WTC11 (cell line): ENCODE data around the gene GRIK2. TPM values are rescaled to one million over a fixed set of nuclear protein-coding genes. Genes with fewer than 3 reads are reported as not detected.

Experiments
- ATAC-seq: fragments of 200-7000 bp; cut with Tn5 transposase; 2 replicates; pipeline ENCODE4 v1.10.0; 2021; ENCODE audit warnings: mild to moderate bottlenecking, moderate library complexity
- CTCF ChIA-PET: fragments of 300-600 bp; sonication (Branson Sonifier 250); formaldehyde crosslinking; loops from one replicate; lab custom pipeline; 2021; ENCODE audit warnings: antibody characterized with exemption; lab: Charles Lee
- POLR2A ChIA-PET: fragments of 350-600 bp; sonication (Branson Sonifier 250); formaldehyde crosslinking; loops from one replicate; lab custom pipeline; 2021; ENCODE audit warnings: antibody characterized with exemption; lab: Charles Lee
- DNase-seq: peaks from one replicate; pipeline ENCODE4 v3.0.0; 2021; ENCODE audit warnings: low spot score
- H3K27ac Mint-ChIP-seq: 2 replicates; pipeline ENCODE4 v1.8.0; 2021; ENCODE audit warnings: mixed read lengths
- H3K27me3 Mint-ChIP-seq: 2 replicates; pipeline ENCODE4 v1.8.0; 2021; ENCODE audit warnings: low read depth, mild to moderate bottlenecking, moderate library complexity, mixed read lengths
- H3K36me3 Mint-ChIP-seq: 2 replicates; pipeline ENCODE4 v1.8.0; 2021; ENCODE audit warnings: mixed read lengths
- H3K4me1 Mint-ChIP-seq: 2 replicates; pipeline ENCODE4 v1.8.0; 2022; ENCODE audit warnings: mixed read lengths
- H3K4me3 Mint-ChIP-seq: 2 replicates; pipeline ENCODE4 v1.8.0; 2021; ENCODE audit warnings: mild to moderate bottlenecking, moderate library complexity, mixed read lengths
- H3K9me3 Mint-ChIP-seq: 2 replicates; pipeline ENCODE4 v1.8.0; 2021; ENCODE audit warnings: mixed read lengths
- AR ChIP-seq: fragments of 250-450 bp; sonication (Bioruptor Pico); IDR thresholded peaks from 2 replicates; pipeline ENCODE4 v1.9.0; 2021; ENCODE audit warnings: mild to moderate bottlenecking
- ARID4B ChIP-seq: sonication (generic); formaldehyde crosslinking; IDR thresholded peaks from 2 replicates; pipeline ENCODE4 v1.8.0; 2023; ENCODE audit warnings: missing genetic modification reagents, mild to moderate bottlenecking, borderline replicate concordance
- ATF2 ChIP-seq: sonication (generic); formaldehyde crosslinking; IDR thresholded peaks from 2 replicates; pipeline ENCODE4 v1.8.1; 2022; ENCODE audit warnings: low read depth, missing genetic modification reagents, borderline replicate concordance
- ATF3 ChIP-seq: sonication (generic); formaldehyde crosslinking; conservative IDR thresholded peaks from 2 replicates; pipeline ENCODE4 v1.8.1; 2022; ENCODE audit warnings: mild to moderate bottlenecking, missing genetic modification reagents
- GRHL2 ChIP-seq: fragments of 250-450 bp; sonication (Bioruptor Pico); IDR thresholded peaks from 2 replicates; pipeline ENCODE4 v1.8.0; 2022; ENCODE audit warnings: mild to moderate bottlenecking, moderate library complexity; ENCODE audit not compliant: insufficient replicate concordance, severe bottlenecking
- KAT7 ChIP-seq: sonication (generic); formaldehyde crosslinking; IDR thresholded peaks from 2 replicates; pipeline ENCODE4 v1.8.1; 2023; ENCODE audit warnings: missing genetic modification reagents, mild to moderate bottlenecking, borderline replicate concordance
- NFE2L1 ChIP-seq: sonication (generic); formaldehyde crosslinking; IDR thresholded peaks from 2 replicates; pipeline ENCODE4 v1.8.1; 2023; ENCODE audit warnings: missing genetic modification reagents
- NR2C2 ChIP-seq: sonication (generic); formaldehyde crosslinking; IDR thresholded peaks from 2 replicates; pipeline ENCODE4 v1.8.0; 2022; ENCODE audit warnings: mild to moderate bottlenecking, missing genetic modification reagents
- OVOL2 ChIP-seq: fragments of 250-450 bp; sonication (Bioruptor Pico); IDR thresholded peaks from 2 replicates; pipeline ENCODE4 v1.9.0; 2021; ENCODE audit warnings: mild to moderate bottlenecking, borderline replicate concordance
- RELA ChIP-seq: sonication (generic); formaldehyde crosslinking; IDR thresholded peaks from 2 replicates; pipeline ENCODE4 v1.8.1; 2022; ENCODE audit warnings: missing genetic modification reagents, mild to moderate bottlenecking, borderline replicate concordance
- RORB ChIP-seq: fragments of 250-450 bp; sonication (Bioruptor Pico); IDR thresholded peaks from 2 replicates; pipeline ENCODE4 v1.9.0; 2021; ENCODE audit warnings: mild to moderate bottlenecking
- SOX15 ChIP-seq: fragments of 250-450 bp; sonication (Bioruptor Pico); IDR thresholded peaks from 2 replicates; pipeline ENCODE4 v1.9.0; 2021; ENCODE audit warnings: mild to moderate bottlenecking
- TEAD4 ChIP-seq: sonication (generic); formaldehyde crosslinking; IDR thresholded peaks from 2 replicates; pipeline ENCODE4 v1.8.0; 2022; ENCODE audit warnings: mild to moderate bottlenecking, missing genetic modification reagents
- ZNF512 ChIP-seq: sonication (generic); formaldehyde crosslinking; IDR thresholded peaks from 2 replicates; pipeline ENCODE4 v1.8.1; 2022; ENCODE audit warnings: missing genetic modification reagents, borderline replicate concordance
- total RNA-seq: library from RNA; stranded (reverse); gene quantifications from 3 replicates; pipeline ENCODE4 v1.2.3, GENCODE V29; 2021

GRIK2 gene
- total RNA-seq, 1 experiment from 2014 or later = 2.7 TPM

- no peaks in the 10 kb centered on the region for H3K9me3 Mint-ChIP-seq
- TF ChIP-seq GRHL2 (CRISPR knock-in tag) = no peak
- no peak for TF ChIP-seq OVOL2 (CRISPR knock-in tag)
- no peak for TF ChIP-seq NR2C2 (CRISPR knock-in tag)
- no peak for TF ChIP-seq ATF3
- TF ChIP-seq NFE2L1 = no peak
- TF ChIP-seq SOX15 (CRISPR knock-in tag) = no peak
- no peak for TF ChIP-seq RELA (CRISPR knock-in tag)
- no peak for TF ChIP-seq KAT7
- TF ChIP-seq AR (CRISPR knock-in tag) = no peak
- no peak for TF ChIP-seq TEAD4 (CRISPR knock-in tag)
- TF ChIP-seq ARID4B (CRISPR knock-in tag) = no peak
- no peak for TF ChIP-seq ZNF512 (CRISPR knock-in tag)
- no peak for TF ChIP-seq RORB (CRISPR knock-in tag)
- no peak for TF ChIP-seq ATF2 (CRISPR knock-in tag)
- TF ChIP-seq, all 79 proteins: peak for 0
- Mint-ChIP-seq H3K4me3 (no peak overlapping the region), H3K27ac (no peak overlapping the region), H3K27me3 (no peaks in the 10 kb centered on the region), H3K36me3 (no peaks in the 10 kb centered on the region), H3K4me1 (peaks cover 4% of the 10 kb centered on the region; the same call in 1 of the 2 replicates)
- no peak for ATAC-seq
- POLR2A ChIA-PET = no interaction called here
- CTCF ChIA-PET = no interaction called here
- DNase-seq = no peak
These were observed 144.3 kb downstream of the GRIK2 start for GRCh38 chr6:101537753-101538316.
